NT2/D1 (cell line): Measurements from ENCODE around the gene CKLF.
A peak's percentile ranks its signal among the peaks of the same experiment; 100 is the strongest.
"Not testable (repeated sequence)": the region's sequence is repeated elsewhere in the genome, so short reads cannot be mapped to it uniquely, and the experiment has no call there.

Source experiments
- DNase-seq: peaks from one replicate; pipeline ENCODE4 v3.0.0-alpha.2; 2011; ENCODE audit warnings: low read depth, low spot score
- H3K27me3 ChIP-seq: 2 replicates; pipeline ENCODE4 v1.6.0; 2011; ENCODE audit warnings: mild to moderate bottlenecking; ENCODE audit not compliant: insufficient read length, insufficient read depth
- H3K36me3 ChIP-seq: 2 replicates; pipeline ENCODE4 v1.6.1; 2011; ENCODE audit warnings: mild to moderate bottlenecking, low read length, mixed read lengths; ENCODE audit not compliant: insufficient read depth, insufficient read length
- H3K4me1 ChIP-seq: 2 replicates; pipeline ENCODE4 v1.5.1; 2011; ENCODE audit not compliant: insufficient read depth, insufficient read length
- H3K4me3 ChIP-seq: 2 replicates; pipeline ENCODE4 v1.5.1; 2011; ENCODE audit warnings: low read depth; ENCODE audit not compliant: insufficient read length
- H3K9ac ChIP-seq: 2 replicates; pipeline ENCODE4 v1.6.0; 2011; ENCODE audit warnings: low read depth; ENCODE audit not compliant: insufficient read length
- H3K9me3 ChIP-seq: 2 replicates; pipeline ENCODE4 v1.5.1; 2011; ENCODE audit warnings: mild to moderate bottlenecking, low read length; ENCODE audit not compliant: insufficient read depth
- SUZ12 ChIP-seq: IDR thresholded peaks from 2 replicates; pipeline ENCODE4 v1.6.1; 2011; ENCODE audit not compliant: insufficient read length, insufficient read depth; ENCODE audit errors: extremely low read depth
- YY1 ChIP-seq: IDR thresholded peaks from 2 replicates; pipeline ENCODE4 v1.6.1; 2011; ENCODE audit not compliant: insufficient read length, insufficient read depth
- ZNF274 ChIP-seq: IDR thresholded peaks from 2 replicates; pipeline ENCODE4 v1.6.1; 2011; ENCODE audit warnings: mild to moderate bottlenecking, low read depth, low read length

Gene CKLF

DNA sequence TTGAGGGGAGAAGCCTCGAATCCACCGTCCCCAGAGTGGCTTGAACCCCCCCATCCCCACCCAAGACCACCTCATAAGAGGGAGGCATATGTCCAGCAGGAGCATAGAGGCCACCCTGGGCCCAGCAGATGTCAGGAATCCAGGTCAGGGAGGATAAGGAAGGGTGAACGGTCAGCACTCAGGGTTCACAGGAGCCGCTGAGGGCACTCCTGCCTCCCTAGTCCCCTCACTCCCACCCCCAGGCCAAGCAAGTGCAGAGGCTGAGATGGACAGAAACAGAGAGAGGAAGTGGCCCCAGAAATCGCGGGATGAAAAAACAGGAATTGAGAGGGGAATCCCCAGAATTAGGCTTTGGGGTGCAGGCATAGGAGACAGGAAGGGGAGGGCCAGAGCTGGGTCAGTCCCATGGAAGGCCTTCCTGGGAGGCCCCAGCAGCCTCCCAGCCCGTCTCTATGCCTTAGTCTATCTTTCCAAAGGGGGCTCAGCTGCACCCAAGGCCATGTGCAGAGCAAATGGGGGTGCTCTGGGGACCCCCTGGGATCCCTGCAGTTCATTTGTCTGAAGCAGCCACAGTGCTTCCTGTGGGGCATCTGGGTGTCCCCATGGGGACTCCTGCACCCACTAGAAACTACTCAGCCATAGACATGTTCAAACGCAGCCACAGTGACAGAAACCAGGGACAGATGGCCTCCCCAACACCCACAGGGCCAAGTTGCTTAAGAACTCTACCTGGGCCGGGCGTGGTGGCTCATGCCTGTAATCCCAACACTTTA lies 53.8 kb downstream of the CKLF start:
- H3K27me3 ChIP-seq, result peaks cover 5% of the 10 kb centered on the region
- H3K4me1 ChIP-seq, result peaks cover 33% of the 10 kb centered on the region
- DNase-seq, result no peak
- H3K4me3 ChIP-seq, result peak overlapping the region; percentile 69
- H3K9me3 ChIP-seq, result peaks cover 7% of the 10 kb centered on the region; the same call in 1 of the 2 replicates
- peaks cover 50% of the 10 kb centered on the region for H3K36me3 ChIP-seq
- H3K9ac ChIP-seq, result peak overlapping the region; percentile 86
- TF ChIP-seq ZNF274 (no peak), SUZ12 (no peak), YY1 (no peak)

DNA sequence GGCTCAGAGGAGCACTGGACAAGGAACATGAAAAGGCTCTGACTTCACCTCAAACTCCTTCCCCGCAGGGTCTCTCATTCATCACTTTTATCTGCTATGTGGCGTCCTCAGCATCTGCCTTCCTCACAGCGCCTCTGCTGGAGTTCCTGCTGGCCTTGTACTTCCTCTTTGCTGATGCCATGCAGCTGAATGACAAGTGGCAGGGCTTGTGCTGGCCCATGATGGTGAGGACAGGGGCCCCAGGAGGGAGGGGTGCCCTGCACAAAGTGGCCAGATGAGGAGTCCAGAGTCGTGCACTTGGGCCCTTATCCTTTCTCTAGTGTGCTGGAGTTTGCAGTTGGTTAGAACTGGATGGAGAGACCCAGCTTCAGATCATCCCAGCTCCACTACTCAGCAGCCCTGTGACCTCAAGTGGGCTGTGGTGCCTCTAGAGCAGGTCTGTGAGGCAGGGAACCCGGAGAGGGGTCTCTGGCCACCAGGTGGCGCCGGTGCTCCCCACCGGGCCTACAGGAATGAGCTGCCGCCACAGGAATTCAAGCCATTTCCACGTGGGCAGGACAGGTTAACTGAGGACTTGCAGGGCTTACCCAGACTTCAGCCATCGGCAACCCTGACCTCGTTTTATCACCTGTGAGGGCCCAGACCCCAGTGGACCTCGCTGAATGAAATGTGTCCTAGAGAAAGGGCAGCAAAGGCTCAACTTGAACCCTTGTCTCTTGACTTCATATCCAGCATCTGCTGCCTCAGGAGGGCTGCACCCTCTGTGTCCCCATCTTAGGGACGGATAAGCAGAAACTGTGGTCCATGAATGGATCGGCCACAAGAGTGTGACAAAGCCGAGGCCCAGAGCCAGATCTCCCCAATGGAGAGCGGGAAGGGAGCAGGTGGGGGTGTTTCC lies 56.1 kb downstream of the CKLF start:
- peak overlapping the region; percentile 23 for H3K9ac ChIP-seq
- TF ChIP-seq ZNF274 (no peak), YY1 (no peak), SUZ12 (no peak)
- H3K36me3 ChIP-seq, result peaks cover 73% of the 10 kb centered on the region
- H3K27me3 ChIP-seq, result no peaks in the 10 kb centered on the region
- H3K4me3 ChIP-seq, result no peak overlapping the region
- peaks cover 33% of the 10 kb centered on the region for H3K4me1 ChIP-seq
- no peaks in the 10 kb centered on the region for H3K9me3 ChIP-seq
- DNase-seq, result peak; percentile 78

GRCh38 chr16:66609139-66609510 lies 56.7 kb downstream of the CKLF start:
- Histone ChIP-seq H3K36me3 (peaks cover 78% of the 10 kb centered on the region), H3K4me3 (no peak overlapping the region), H3K9me3 (no peaks in the 10 kb centered on the region), H3K9ac (peak overlapping the region; percentile 23), H3K27me3 (no peaks in the 10 kb centered on the region), H3K4me1 (peaks cover 35% of the 10 kb centered on the region)
- no peak for DNase-seq
- TF ChIP-seq ZNF274 (no peak), YY1 (no peak), SUZ12 (no peak)

DNA sequence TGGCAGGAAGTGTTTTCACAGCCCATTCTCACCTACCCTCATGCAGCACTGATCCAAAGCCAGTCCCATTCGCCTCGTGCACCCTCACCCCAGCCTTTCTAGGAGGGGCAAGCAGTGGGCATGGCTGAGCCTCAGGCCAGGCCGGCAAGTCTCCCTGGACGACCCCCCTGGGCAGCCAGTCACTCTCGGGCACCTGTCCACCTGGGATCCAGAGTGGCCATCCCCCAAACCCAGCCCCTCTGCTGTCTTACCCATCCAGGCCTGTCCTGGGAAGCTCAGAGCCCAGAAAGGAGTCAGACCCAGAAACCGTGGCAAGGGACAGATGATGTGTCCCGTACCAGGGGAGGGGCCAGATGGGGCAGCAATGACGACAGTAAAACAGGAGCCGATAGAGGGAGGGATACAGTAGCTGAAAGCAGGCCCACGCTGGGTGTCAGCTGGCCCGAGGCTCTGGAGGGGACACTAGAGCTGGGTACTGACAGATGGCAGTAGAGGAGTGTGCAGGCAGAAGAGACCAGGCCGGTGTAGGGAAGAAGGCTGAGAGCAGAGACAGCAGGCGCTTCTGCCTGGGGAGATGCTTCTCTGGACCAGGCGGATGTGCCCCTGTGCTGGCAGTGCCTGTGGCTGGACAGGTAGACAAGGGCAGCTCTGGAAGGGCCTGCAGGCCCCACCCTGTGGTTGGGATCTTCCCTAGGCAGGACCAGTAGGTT lies 57.9 kb downstream of the CKLF start:
- Histone ChIP-seq H3K4me3 (no peak overlapping the region), H3K9ac (no peak overlapping the region), H3K9me3 (no peaks in the 10 kb centered on the region), H3K4me1 (peaks cover 35% of the 10 kb centered on the region), H3K36me3 (peaks cover 85% of the 10 kb centered on the region), H3K27me3 (no peaks in the 10 kb centered on the region)
- TF ChIP-seq YY1 (no peak), SUZ12 (no peak)
- no peak for DNase-seq

DNA sequence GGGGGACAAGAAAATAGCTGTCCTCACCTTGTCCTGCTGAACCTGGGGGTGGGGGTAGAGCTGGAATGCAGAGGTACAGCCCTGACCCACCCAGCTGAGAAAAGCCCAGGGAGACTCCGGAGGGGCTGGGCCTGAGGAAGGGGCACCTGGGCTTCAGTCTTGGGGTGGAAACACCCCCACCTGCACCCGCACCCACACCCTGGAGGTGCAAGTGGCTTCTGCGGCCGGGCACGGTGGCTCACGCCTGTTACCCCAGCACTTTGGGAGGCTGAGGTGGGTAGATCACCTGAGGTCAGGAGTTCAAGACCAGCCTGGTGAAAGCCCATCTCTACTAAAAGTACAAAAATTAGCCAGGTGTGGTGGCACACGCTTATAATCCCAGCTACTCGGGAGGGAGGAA lies 59.5 kb downstream of the CKLF start:
- DNase-seq, H3K4me3 ChIP-seq, H3K9me3 ChIP-seq, H3K9ac ChIP-seq, H3K27me3 ChIP-seq: not testable (repeated sequence)
- Histone ChIP-seq H3K4me1 (peaks cover 31% of the 10 kb centered on the region), H3K36me3 (peaks cover 81% of the 10 kb centered on the region)

GRCh38 chr16:66612422-66612821 lies 60.0 kb downstream of the CKLF start:
- Histone ChIP-seq H3K36me3 (peaks cover 76% of the 10 kb centered on the region), H3K27me3 (no peaks in the 10 kb centered on the region), H3K9ac (no peak overlapping the region), H3K4me1 (peaks cover 27% of the 10 kb centered on the region), H3K9me3 (no peaks in the 10 kb centered on the region), H3K4me3 (no peak overlapping the region)
- TF ChIP-seq ZNF274 (no peak), SUZ12 (no peak), YY1 (no peak)
- no peak for DNase-seq

DNA sequence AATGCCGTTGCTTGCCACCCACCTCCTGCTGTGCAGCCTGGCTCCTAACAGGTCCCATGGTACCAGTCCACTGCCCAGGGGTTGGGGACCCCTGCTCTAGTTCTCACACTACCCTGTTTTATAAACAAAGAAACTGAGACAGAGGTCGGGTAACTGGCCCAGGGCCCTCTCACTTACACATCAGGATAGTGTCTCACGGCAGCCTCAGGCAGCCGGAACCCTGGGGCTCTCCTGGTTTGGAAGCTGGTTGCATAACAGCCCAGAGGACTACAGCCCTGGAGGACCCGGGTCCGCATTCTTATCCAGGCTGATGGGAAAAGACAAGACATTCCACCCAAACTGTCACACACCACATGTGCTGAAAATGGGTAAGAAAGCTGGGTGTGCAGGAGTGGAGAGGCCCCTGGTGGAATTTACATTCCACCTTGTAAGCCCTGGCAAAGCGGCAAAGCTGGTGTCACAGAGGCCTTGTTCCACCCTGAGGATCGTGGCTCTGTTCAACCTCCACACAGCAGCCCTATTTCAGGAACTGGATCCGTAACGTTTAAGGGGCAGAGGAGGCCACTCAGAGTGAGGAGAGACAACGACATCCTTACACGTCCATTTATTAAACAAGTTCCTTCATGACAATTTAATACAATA lies 61.9 kb downstream of the CKLF start:
- Histone ChIP-seq H3K4me1 (peaks cover 19% of the 10 kb centered on the region), H3K27me3 (no peaks in the 10 kb centered on the region), H3K36me3 (peaks cover 64% of the 10 kb centered on the region), H3K9me3 (no peaks in the 10 kb centered on the region), H3K4me3 (no peak overlapping the region), H3K9ac (no peak overlapping the region)
- no peak for DNase-seq
- no peak for TF ChIP-seq YY1
- no peak for TF ChIP-seq ZNF274
- TF ChIP-seq SUZ12, result no peak
